Measurements from ENCODE around the gene CFL1. TPM values are rescaled to one million over a fixed set of nuclear protein-coding genes. Genes with fewer than 3 reads are reported as not detected.

CFL1 gene
- total RNA-seq, 2 donors from 2014 or later: 654 to 731 TPM

DNA sequence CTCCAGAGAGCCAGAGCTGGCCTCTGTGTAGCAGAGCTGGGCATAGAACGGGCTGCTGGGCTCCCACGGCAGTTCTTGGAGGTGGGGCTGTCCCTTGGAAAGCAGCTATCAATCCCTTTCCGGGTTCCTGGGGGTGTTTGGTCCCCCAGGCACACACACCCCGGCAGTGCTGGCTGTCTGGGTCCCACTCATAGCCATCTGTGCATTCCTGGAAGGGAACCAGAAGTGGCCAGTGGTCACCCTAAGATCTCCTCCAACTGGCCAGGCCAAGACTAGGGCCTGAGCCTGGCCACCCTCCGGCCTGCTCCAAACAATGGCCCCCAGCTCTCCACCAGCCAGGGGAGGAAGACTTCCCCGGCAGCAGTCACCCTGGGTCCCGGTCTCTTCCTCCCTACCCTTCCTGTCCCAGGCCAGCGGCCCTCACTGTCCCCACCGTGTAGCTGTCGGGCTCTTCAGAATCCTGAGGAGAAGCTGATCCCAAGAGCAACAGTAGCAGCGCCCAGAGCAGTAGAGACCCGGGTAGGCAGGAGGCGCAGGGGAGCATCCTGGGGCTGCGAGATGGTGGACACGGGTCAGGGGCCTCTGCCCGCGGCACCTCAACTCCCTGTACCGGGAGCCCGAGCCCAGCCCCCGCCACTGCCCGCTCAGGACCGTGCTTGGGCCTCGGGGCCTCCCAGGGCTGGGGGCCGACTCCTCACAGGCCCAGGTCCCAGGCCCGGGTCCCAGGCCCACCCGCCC, 14.0 kb upstream of the CFL1 start:
- peak overlapping the region; percentile 50 to 52 for H3K4me3 ChIP-seq
- intact Hi-C loops (cut with DNase I): loop anchor here (2.0 kb wide), 1 partner anchor 13 kb away; the partner anchor contains the start of gene CFL1
- 23% methylated on average over 7 of the region's 26 CpGs for WGBS
- TF ChIP-seq POLR2AphosphoS5 (IDR thresholded peaks at IDR 0.05) (no peak), POLR2A (IDR thresholded peaks at IDR 0.05) (no peak), CTCF (IDR thresholded peaks at IDR 0.05) (no peak)
- H3K27ac ChIP-seq: peak overlapping the region; percentile 87 to 92
- no peaks in the 10 kb centered on the region for H3K9me3 ChIP-seq
- H3K36me3 ChIP-seq: no peaks in the 10 kb centered on the region
- H3K27me3 ChIP-seq (replicated peaks; ENCODE audit: insufficient read depth): no peaks in the 10 kb centered on the region
- DNase-seq (ENCODE audit: low spot score): no peak
- H3K4me1 ChIP-seq (replicated peaks): peaks cover 3% of the 10 kb centered on the region

GRCh38 chr11:65870706-65871681, 13.0 kb upstream of the CFL1 start:
- Histone ChIP-seq H3K4me1 (replicated peaks) (peaks cover 3% of the 10 kb centered on the region), H3K4me3 (peak overlapping the region in 1 of 2 donors; percentile 52), H3K27ac (peak overlapping the region in 1 of 2 donors; percentile 87), H3K9me3 (no peaks in the 10 kb centered on the region), H3K36me3 (no peaks in the 10 kb centered on the region), H3K27me3 (replicated peaks; ENCODE audit: insufficient read depth) (no peaks in the 10 kb centered on the region)
- no peak for DNase-seq (ENCODE audit: low spot score)
- no peak for TF ChIP-seq CTCF (IDR thresholded peaks at IDR 0.05)
- no peak for TF ChIP-seq POLR2A (IDR thresholded peaks at IDR 0.05)
- TF ChIP-seq POLR2AphosphoS5 (IDR thresholded peaks at IDR 0.05): no peak
- intact Hi-C loops (cut with DNase I): no loop called here
- 73% methylated on average over 24 of the region's 24 CpGs for WGBS

DNA sequence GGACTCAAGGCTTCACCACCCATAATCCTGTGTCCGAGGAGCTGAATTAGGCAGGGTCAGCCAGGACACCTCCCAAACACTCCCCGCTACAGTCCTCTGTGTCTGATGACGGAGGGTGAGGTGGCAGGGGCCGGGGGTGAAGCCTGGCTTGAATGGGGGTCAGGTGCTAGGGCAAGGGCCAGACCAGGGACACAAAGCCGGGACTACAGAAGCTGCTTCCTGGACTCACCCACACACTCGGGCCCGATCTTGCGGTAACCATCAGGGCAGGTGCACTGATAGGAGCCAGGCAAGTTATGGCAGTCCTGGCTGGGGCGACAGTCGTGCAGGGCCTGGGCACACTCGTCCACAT, 12.3 kb upstream of the CFL1 start:
- DNase-seq (ENCODE audit: low spot score): no peak
- Histone ChIP-seq H3K4me3 (no peak overlapping the region), H3K36me3 (peaks cover 0 to 2% of the 10 kb centered on the region in 2 donors), H3K9me3 (no peaks in the 10 kb centered on the region), H3K4me1 (replicated peaks) (peaks cover 3% of the 10 kb centered on the region), H3K27ac (no peak overlapping the region), H3K27me3 (replicated peaks; ENCODE audit: insufficient read depth) (no peaks in the 10 kb centered on the region)
- WGBS: 83% methylated on average over 11 of the region's 11 CpGs
- intact Hi-C loops (cut with DNase I): no loop called here
- no peak for TF ChIP-seq POLR2AphosphoS5 (IDR thresholded peaks at IDR 0.05)

GRCh38 chr11:65869643-65870306, 11.8 kb upstream of the CFL1 start:
- TF ChIP-seq POLR2AphosphoS5 (IDR thresholded peaks at IDR 0.05) (no peak), POLR2A (IDR thresholded peaks at IDR 0.05) (no peak), CTCF (IDR thresholded peaks at IDR 0.05) (no peak)
- H3K27me3 ChIP-seq (replicated peaks; ENCODE audit: insufficient read depth): no peaks in the 10 kb centered on the region
- no peak overlapping the region for H3K4me3 ChIP-seq
- peaks cover 3% of the 10 kb centered on the region for H3K4me1 ChIP-seq (replicated peaks)
- no peak overlapping the region for H3K27ac ChIP-seq
- no peak for DNase-seq (ENCODE audit: low spot score)
- 85% methylated on average over 24 of the region's 24 CpGs for WGBS
- intact Hi-C loops (cut with DNase I): no loop called here
- no peaks in the 10 kb centered on the region for H3K9me3 ChIP-seq
- peaks cover under 1 to 5% of the 10 kb centered on the region in 2 donors for H3K36me3 ChIP-seq

DNA sequence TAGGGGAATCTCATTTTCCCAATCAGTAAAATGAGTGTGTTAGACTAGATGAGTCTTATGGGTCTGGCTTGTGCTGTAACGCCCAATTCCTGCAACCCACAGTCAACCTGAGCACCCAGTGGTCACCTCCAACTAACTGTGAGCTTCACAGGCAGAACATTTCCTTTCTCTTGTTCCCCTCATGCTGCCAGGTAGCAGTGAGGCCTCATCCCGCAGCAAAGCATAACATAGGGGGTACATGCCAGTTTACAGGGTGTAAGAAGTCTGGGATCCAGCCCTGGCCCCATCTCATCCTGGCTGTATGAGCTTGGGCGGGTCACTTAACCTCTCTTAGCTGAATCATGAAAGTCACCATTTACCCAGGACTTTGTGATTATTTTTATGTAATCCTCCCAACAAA, 10.9 kb upstream of the CFL1 start:
- TF ChIP-seq POLR2AphosphoS5 (IDR thresholded peaks at IDR 0.05) (no peak), CTCF (IDR thresholded peaks at IDR 0.05) (no peak), POLR2A (IDR thresholded peaks at IDR 0.05) (no peak)
- H3K9me3 ChIP-seq: no peaks in the 10 kb centered on the region
- peaks cover 3% of the 10 kb centered on the region for H3K4me1 ChIP-seq (replicated peaks)
- H3K27me3 ChIP-seq (replicated peaks; ENCODE audit: insufficient read depth): no peaks in the 10 kb centered on the region
- intact Hi-C loops (cut with DNase I): no loop called here
- DNase-seq (ENCODE audit: low spot score): no peak
- no peak overlapping the region for H3K4me3 ChIP-seq
- no peak overlapping the region for H3K27ac ChIP-seq
- H3K36me3 ChIP-seq: peaks cover 9 to 10% of the 10 kb centered on the region in 2 donors
- WGBS: 78% methylated on average over 3 of the region's 3 CpGs
